HG03159 (cell line): Measurements from ENCODE around the gene DNA2.

ENCODE experiments used
- ATAC-seq: cut with Tn5 transposase; IDR thresholded peaks from one replicate; pipeline ENCODE4 v1.9.1; 2021; ENCODE audit warnings: mild to moderate bottlenecking, moderate library complexity; ENCODE audit not compliant: unreplicated experiment

Gene DNA2

DNA sequence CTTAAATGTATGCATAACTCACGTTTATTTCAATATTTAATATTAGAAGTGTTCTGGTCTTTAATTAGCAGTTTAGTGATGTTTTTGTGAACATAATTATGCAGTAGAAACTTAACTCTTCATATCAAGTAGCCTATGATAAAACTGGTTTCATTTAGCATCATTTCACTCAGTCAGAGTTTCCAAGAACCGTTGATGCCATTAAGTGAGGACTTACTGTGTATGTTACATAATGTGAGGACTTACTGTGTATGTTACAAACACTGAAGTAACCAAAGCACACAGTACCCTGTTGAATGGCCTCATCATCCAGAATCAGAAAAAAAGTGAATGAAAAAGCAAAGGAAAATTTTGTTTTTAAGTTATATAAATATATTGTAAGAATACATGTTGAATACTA lies 106.2 kb downstream of the DNA2 start:
- no peak for ATAC-seq

DNA sequence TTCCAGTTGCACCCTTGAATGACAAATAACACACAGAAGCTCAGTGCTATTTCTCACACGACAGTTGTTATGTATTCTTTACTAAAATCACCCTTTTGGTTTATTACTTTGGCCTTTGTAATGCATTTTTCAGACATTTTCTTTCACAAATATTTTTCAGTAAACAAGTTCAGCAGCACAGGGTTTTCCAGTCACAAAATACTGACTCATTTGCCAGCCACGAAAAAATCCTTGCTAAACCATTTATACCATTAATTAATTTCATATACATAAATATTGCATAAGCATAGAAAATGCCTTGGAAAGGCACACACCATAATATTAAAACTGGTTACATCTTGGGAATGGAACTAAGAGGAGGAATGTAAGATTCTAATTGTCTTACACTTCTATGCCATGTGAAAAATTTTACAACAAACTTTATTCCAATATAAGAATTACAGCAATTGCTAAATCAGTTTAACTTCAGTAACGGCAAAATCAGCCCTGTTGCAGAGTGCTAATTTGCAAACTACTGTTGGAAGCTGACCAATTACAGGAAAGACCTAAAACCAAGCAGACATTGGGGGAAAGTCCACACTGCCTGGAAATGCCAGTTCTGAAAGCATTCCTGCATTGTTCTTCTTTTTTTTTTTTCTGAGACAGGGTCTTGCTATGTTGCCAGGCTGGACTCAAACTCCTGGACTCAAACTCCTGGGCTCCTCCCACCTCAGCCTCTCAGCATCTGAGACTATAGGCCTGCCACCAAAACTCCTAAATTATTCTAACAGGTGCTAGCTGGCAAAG lies 107.5 kb downstream of the DNA2 start:
- no peak for ATAC-seq
